GM19099 (cell line): ENCODE data around the gene F10.

Experiments
- POLR2A ChIP-seq: IDR thresholded peaks from 3 replicates; pipeline ENCODE4 v1.6.1; 2011; ENCODE audit warnings: low read depth; ENCODE audit not compliant: insufficient read length; ENCODE audit errors: extremely low read depth

The F10 gene

GRCh38 chr13:113149711-113150549, 27.3 kb downstream of the F10 start:
- TF ChIP-seq POLR2A = no peak

- no peak for TF ChIP-seq POLR2A
These were observed 28.2 kb downstream of the F10 start for GRCh38 chr13:113150550-113151365.

- no peak for TF ChIP-seq POLR2A
These were observed 29.4 kb downstream of the F10 start for GRCh38 chr13:113151745-113152690.

GRCh38 chr13:113152691-113152983, 30.0 kb downstream of the F10 start:
- no peak for TF ChIP-seq POLR2A

DNA sequence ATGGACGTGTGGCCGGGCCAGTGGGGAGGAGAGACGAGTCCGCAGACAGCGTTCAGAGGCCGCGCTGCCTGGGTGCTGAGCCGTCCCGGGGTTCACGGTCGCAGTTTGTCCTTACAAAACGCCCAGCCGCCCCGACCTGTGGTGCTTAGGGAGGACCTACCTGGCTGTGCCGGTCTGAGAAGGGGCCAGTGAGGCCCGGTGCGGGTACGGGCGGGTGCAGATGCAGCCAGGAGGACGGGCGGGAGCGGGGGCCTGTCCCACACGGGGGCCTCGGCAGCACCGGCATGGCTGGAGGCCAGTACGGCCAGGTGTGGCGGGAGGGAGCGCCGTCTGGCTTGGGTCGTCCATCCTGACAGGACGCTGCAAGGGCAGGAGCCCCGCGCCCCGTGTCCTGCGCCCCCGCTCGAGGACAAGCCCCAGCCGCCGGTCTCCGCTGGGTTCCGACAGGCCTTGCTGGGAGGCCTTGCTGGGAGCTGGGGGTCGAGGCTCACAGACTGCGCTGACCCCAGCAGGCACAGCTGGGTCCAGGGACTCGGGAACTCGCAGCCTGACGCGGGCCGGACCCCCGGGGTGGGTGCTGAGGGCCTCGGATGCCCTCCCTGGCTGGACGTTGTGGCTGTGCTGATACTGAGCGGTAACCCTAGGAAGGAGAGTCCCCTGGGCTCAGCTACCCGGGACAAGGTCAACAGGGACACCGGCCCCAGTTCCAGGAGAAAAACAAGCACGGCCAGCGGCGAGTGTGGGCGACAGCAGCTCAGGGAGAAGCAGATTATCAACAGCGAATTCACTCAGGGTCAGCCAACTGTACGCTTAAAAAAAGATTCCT, 30.6 kb downstream of the F10 start:
- TF ChIP-seq POLR2A = no peak

DNA sequence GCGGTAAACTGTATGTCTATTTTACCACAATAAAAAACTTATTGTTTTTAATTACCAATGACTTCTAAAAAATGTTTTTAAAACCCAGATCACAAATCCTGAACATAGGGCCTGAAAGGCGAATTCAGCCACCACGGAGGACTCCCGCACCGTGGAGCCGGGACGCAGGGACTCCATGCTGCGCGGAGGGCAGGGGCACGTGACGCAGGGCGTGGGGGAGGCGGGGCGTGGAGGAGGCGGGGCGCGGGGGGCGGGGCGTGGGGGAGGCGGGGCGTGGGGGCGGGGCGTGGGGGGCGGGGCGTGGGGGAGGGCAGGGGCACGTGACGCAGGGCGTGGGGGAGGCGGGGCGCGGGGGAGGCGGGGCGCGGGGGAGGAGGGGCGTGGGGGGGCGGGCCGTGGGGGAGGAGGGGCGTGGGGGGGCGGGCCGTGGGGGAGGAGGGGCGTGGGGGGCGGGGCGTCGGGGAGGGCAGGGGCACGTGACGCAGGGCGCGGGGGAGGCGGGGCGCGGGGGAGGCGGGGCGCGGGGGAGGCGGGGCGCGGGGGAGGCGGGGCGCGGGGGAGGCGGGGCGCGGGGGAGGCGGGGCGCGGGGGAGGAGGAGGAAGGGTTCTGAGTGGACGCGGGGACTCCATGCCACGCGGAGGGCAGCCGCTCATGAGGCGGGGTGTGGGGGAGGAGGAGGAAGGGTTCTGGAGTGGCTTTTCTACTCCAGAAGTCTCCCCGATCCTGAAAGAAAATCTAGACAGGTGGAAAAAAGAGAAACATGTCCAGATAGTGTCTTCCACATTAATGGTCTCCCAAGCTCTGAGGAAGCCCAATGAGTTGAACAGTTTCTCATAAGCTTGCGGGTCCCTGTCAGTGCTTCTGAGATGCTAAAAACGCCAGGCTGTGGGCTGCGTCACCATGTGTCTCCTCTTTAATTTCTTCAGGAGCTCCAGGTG, 31.5 kb downstream of the F10 start:
- peak; percentile 50 for TF ChIP-seq POLR2A

DNA sequence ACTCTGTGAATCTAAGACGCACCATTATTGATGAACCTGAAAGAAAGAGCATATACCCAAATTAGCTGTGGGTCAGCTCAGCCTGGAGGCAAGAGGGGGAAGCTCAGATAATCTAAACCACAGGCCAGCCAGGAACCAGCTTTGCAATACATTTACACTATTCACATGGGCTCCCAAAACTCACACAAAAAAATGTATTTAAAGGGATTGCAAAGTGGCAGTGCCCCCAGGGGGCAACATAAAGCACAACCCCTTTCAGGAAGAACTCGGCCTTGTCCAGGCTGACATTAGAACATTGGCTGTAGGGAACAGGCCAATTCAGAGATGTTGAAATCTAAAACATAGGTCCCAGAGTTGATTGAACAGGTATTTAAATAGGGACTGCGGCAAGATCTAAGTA, 32.6 kb downstream of the F10 start:
- TF ChIP-seq POLR2A = no peak

GRCh38 chr13:113155982-113156655, 33.5 kb downstream of the F10 start:
- no peak for TF ChIP-seq POLR2A

- TF ChIP-seq POLR2A = no peak
These were observed 34.8 kb downstream of the F10 start for GRCh38 chr13:113157206-113157928.

GRCh38 chr13:113157929-113158747, 35.5 kb downstream of the F10 start, which contains the start of gene PROZ:
Gene PROZ, plus strand, starts transcription at chr13:113158648. Its CDS starts 13 bp downstream, at chr13:113158661.
- TF ChIP-seq POLR2A = no peak

GRCh38 chr13:113158946-113159345, 36.3 kb downstream of the F10 start:
- TF ChIP-seq POLR2A = no peak
